GM12878 (cell line): ENCODE measurements around the gene CCDC137. TPM values are rescaled to one million over a fixed set of nuclear protein-coding genes. Genes with fewer than 3 reads are reported as not detected.

Source experiments
- BACH1 ChIP-seq: fragments of 450-650 bp; IDR thresholded peaks from 2 replicates; pipeline ENCODE4 v1.6.1; 2017; ENCODE audit warnings: mild to moderate bottlenecking, borderline replicate concordance
- CREB1 ChIP-seq: IDR thresholded peaks from 2 replicates; pipeline ENCODE4 v1.6.1; 2012; ENCODE audit warnings: low read depth, mild to moderate bottlenecking, inconsistent platforms
- CREM ChIP-seq: IDR thresholded peaks from 2 replicates; pipeline ENCODE4 v1.6.1; 2014; ENCODE audit warnings: antibody characterized with exemption, low read depth
- EED ChIP-seq: sonication (generic); IDR thresholded peaks from 2 replicates; pipeline ENCODE4 v1.6.1; 2016; ENCODE audit warnings: antibody characterized with exemption, low read depth
- GABPA ChIP-seq: IDR thresholded peaks from 2 replicates; pipeline ENCODE4 v1.6.1; 2014; ENCODE audit warnings: antibody characterized with exemption, low read depth, mild to moderate bottlenecking, inconsistent platforms
- GATAD2B ChIP-seq: fragments of 450-650 bp; conservative IDR thresholded peaks from 2 replicates; pipeline ENCODE4 v1.6.1; 2017; ENCODE audit warnings: low read depth, mild to moderate bottlenecking, moderate library complexity
- HDGF ChIP-seq: fragments of 450-650 bp; IDR thresholded peaks from 2 replicates; pipeline ENCODE4 v1.6.1; 2016; ENCODE audit warnings: antibody characterized with exemption
- MEF2A ChIP-seq: IDR thresholded peaks from 2 replicates; pipeline ENCODE4 v1.6.1; 2011; ENCODE audit warnings: low read depth, mild to moderate bottlenecking, low read length, moderate library complexity; ENCODE audit not compliant: insufficient read depth
- MEF2B ChIP-seq: fragments of 450-650 bp; IDR thresholded peaks from 2 replicates; pipeline ENCODE4 v1.6.1; 2018; ENCODE audit warnings: mild to moderate bottlenecking, moderate library complexity; ENCODE audit not compliant: partially characterized antibody, poor library complexity, severe bottlenecking
- NR2C1 ChIP-seq: fragments of 450-650 bp; IDR thresholded peaks from 2 replicates; pipeline ENCODE4 v1.6.1; 2017; ENCODE audit warnings: antibody characterized with exemption, mild to moderate bottlenecking, moderate library complexity
- NR2F1 ChIP-seq: fragments of 450-650 bp; conservative IDR thresholded peaks from 2 replicates; pipeline ENCODE4 v1.6.1; 2017; ENCODE audit warnings: mild to moderate bottlenecking
- PML ChIP-seq: IDR thresholded peaks from 2 replicates; pipeline ENCODE4 v1.6.1; 2012; ENCODE audit warnings: low read length, inconsistent platforms
- POLR2AphosphoS5 ChIP-seq: IDR thresholded peaks from 2 replicates; pipeline ENCODE4 v1.6.1; 2011; ENCODE audit warnings: mild to moderate bottlenecking, low read length, inconsistent platforms
- RAD21 ChIP-seq: IDR thresholded peaks from 2 replicates; pipeline ENCODE4 v1.6.1; 2011; ENCODE audit warnings: mild to moderate bottlenecking, low read depth, low read length, moderate library complexity; ENCODE audit not compliant: insufficient read depth
- SIX5 ChIP-seq: IDR thresholded peaks from 2 replicates; pipeline ENCODE4 v1.6.1; 2011; ENCODE audit warnings: mild to moderate bottlenecking, low read depth, low read length, moderate library complexity; ENCODE audit not compliant: severe bottlenecking
- TCF3 ChIP-seq: IDR thresholded peaks from 2 replicates; pipeline ENCODE4 v1.6.1; 2012; ENCODE audit warnings: low read depth, mild to moderate bottlenecking, low read length, borderline replicate concordance; ENCODE audit not compliant: insufficient read depth
- ZBED1 ChIP-seq: IDR thresholded peaks from 2 replicates; pipeline ENCODE4 v1.6.1; 2016; ENCODE audit warnings: borderline replicate concordance
- ZNF207 ChIP-seq: fragments of 450-650 bp; IDR thresholded peaks from 2 replicates; pipeline ENCODE4 v1.6.1; 2014; ENCODE audit warnings: antibody characterized with exemption, mild to moderate bottlenecking, borderline replicate concordance
- ZNF24 ChIP-seq: fragments of 450-650 bp; IDR thresholded peaks from 2 replicates; pipeline ENCODE4 v1.6.1; 2017; ENCODE audit warnings: antibody characterized with exemption, mild to moderate bottlenecking
- polyA plus RNA-seq, 11 experiments: library from polyadenylated mRNA; depleted of rRNA in 4 of 11; unstranded in 6 of 11; stranded (reverse) in 5 of 11; fragments of >200 nt; fragmentation: Nextera tagmentation in 4 of 11; fragmentation: Illumina TruSeq in 1 of 11; extraction: Ambion mirVana in 4 of 11; extraction: Trizol in 1 of 11; gene quantifications; 1 replicate in 1 of 11; 2 replicates in 10 of 11; pipeline versions ENCODE4 v1.2.1 to v1.2.3, GENCODE V29; 2011 to 2016; ENCODE audit warnings: inconsistent platforms in 2 of 11, missing spikeins in 2 of 11, low read depth in 1 of 11
- total RNA-seq, 4 experiments: library from RNA; depleted of rRNA in 3 of 4; stranded (reverse); fragments of >200 nt in 3 of 4; fragmentation: Illumina TruSeq in 1 of 4; extraction: Trizol in 1 of 4; gene quantifications; 2 replicates each; pipeline versions ENCODE4 v1.2.1 to v1.2.3, GENCODE V29; 2013 to 2021
- TF ChIP-seq, protein P1 (sequence below): fragments of 450-650 bp; formaldehyde crosslinking; IDR thresholded peaks from 2 replicates; pipeline ENCODE4 v1.4.0; 2020; ENCODE audit warnings: mild to moderate bottlenecking, moderate library complexity
- TF ChIP-seq, protein P2 (sequence below): fragments of 450-650 bp; IDR thresholded peaks from 2 replicates; pipeline ENCODE4 v1.6.1; 2017; ENCODE audit warnings: mild to moderate bottlenecking, moderate library complexity
- TF ChIP-seq, protein P3 (sequence below): fragments of 450-650 bp; IDR thresholded peaks from 2 replicates; pipeline ENCODE4 v1.6.1; 2017; ENCODE audit warnings: low read depth, mild to moderate bottlenecking, moderate library complexity

CCDC137 gene
- total and polyA plus RNA-seq, 10 of the 15 experiments (the other 5 are each of a cell fraction or from before 2014, with no cell fraction given): 2.2 to 45.4 (median 22.1) TPM

DNA sequence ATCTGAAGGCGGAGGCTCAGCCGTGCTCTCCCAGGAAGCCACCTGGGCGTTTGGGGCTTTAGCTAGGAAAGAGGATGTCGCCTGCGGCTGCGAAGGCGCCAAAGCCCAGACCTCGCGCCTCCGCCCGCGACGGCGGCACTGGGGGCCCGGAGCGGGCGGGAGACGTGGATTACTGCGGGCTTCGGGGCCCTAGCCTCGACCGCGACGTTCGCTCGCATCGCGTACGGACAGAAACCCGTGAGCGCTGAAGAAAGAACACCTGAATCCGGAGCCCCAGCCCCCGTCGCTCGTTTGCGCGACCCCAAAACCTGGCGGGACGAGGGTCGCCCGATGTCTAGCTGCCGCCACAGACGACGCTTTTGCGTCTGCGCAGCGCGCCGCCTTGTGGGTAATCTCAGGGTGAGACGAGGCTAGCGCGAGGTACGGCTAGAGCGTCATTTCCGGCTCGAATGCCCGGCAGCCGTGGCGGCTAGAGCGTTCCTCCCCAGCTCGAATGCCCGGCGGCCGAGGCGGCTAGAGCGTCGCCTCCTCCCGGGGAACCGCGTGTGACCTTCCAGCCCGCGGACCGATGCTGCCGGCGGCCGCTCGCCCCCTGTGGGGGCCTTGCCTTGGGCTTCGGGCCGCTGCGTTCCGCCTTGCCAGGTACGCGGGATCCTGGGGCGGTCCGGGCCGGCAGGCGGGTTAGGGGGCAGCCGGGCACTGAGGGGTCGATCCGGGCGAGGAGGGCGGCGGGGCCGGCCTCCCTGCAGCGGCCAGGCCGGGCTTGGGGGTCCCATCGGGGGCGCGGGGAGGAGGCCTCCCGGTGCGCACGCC is 36.6 kb downstream of the CCDC137 start, which contains the start of gene MRPL12 (continued):
- TF ChIP-seq NR2C1 (peak; percentile 77), GABPA (peak; percentile 86), ZBED1 (no peak; the same call in 1 of the 2 replicates), RAD21 (no peak), CREB1 (peak; percentile 94), ZNF207 (peak; percentile 30; the same call in 1 of the 2 replicates), MEF2A (0 out of 2 replicates have a peak, but pooled peaks have one; percentile 62), SIX5 (peak; percentile 55), BACH1 (peak; percentile 48), NR2F1 (peak; percentile 95), ZNF24 (peak; percentile 72; the same call in 1 of the 2 replicates), POLR2AphosphoS5 (peak; percentile 95), CREM (peak; percentile 97), TCF3 (0 out of 2 replicates have a peak, but pooled peaks have one; percentile 21), EED (peak; percentile 38), MEF2B (no peak), GATAD2B (peak; percentile 70), HDGF (peak; percentile 64; the same call in 1 of the 2 replicates), PML (peak; percentile 90)
- TF ChIP-seq, protein P1, sequence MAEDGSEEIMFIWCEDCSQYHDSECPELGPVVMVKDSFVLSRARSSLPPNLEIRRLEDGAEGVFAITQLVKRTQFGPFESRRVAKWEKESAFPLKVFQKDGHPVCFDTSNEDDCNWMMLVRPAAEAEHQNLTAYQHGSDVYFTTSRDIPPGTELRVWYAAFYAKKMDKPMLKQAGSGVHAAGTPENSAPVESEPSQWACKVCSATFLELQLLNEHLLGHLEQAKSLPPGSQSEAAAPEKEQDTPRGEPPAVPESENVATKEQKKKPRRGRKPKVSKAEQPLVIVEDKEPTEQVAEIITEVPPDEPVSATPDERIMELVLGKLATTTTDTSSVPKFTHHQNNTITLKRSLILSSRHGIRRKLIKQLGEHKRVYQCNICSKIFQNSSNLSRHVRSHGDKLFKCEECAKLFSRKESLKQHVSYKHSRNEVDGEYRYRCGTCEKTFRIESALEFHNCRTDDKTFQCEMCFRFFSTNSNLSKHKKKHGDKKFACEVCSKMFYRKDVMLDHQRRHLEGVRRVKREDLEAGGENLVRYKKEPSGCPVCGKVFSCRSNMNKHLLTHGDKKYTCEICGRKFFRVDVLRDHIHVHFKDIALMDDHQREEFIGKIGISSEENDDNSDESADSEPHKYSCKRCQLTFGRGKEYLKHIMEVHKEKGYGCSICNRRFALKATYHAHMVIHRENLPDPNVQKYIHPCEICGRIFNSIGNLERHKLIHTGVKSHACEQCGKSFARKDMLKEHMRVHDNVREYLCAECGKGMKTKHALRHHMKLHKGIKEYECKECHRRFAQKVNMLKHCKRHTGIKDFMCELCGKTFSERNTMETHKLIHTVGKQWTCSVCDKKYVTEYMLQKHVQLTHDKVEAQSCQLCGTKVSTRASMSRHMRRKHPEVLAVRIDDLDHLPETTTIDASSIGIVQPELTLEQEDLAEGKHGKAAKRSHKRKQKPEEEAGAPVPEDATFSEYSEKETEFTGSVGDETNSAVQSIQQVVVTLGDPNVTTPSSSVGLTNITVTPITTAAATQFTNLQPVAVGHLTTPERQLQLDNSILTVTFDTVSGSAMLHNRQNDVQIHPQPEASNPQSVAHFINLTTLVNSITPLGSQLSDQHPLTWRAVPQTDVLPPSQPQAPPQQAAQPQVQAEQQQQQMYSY (CRISPR knock-in tag): no peak
- TF ChIP-seq, protein P2, sequence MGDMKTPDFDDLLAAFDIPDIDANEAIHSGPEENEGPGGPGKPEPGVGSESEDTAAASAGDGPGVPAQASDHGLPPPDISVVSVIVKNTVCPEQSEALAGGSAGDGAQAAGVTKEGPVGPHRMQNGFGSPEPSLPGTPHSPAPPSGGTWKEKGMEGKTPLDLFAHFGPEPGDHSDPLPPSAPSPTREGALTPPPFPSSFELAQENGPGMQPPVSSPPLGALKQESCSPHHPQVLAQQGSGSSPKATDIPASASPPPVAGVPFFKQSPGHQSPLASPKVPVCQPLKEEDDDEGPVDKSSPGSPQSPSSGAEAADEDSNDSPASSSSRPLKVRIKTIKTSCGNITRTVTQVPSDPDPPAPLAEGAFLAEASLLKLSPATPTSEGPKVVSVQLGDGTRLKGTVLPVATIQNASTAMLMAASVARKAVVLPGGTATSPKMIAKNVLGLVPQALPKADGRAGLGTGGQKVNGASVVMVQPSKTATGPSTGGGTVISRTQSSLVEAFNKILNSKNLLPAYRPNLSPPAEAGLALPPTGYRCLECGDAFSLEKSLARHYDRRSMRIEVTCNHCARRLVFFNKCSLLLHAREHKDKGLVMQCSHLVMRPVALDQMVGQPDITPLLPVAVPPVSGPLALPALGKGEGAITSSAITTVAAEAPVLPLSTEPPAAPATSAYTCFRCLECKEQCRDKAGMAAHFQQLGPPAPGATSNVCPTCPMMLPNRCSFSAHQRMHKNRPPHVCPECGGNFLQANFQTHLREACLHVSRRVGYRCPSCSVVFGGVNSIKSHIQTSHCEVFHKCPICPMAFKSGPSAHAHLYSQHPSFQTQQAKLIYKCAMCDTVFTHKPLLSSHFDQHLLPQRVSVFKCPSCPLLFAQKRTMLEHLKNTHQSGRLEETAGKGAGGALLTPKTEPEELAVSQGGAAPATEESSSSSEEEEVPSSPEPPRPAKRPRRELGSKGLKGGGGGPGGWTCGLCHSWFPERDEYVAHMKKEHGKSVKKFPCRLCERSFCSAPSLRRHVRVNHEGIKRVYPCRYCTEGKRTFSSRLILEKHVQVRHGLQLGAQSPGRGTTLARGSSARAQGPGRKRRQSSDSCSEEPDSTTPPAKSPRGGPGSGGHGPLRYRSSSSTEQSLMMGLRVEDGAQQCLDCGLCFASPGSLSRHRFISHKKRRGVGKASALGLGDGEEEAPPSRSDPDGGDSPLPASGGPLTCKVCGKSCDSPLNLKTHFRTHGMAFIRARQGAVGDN: peak; percentile 43; the same call in 1 of the 2 replicates
- TF ChIP-seq, protein P3, sequence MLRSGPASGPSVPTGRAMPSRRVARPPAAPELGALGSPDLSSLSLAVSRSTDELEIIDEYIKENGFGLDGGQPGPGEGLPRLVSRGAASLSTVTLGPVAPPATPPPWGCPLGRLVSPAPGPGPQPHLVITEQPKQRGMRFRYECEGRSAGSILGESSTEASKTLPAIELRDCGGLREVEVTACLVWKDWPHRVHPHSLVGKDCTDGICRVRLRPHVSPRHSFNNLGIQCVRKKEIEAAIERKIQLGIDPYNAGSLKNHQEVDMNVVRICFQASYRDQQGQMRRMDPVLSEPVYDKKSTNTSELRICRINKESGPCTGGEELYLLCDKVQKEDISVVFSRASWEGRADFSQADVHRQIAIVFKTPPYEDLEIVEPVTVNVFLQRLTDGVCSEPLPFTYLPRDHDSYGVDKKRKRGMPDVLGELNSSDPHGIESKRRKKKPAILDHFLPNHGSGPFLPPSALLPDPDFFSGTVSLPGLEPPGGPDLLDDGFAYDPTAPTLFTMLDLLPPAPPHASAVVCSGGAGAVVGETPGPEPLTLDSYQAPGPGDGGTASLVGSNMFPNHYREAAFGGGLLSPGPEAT: peak; percentile 63; the same call in 1 of the 2 replicates
